Immature natural killer cell (primary cell): Measurements from ENCODE around the gene AKT1S1. TPM values are rescaled to one million over a fixed set of nuclear protein-coding genes. Genes with fewer than 3 reads are reported as not detected.
"Not testable (repeated sequence)": the region's sequence is repeated elsewhere in the genome, so short reads cannot be mapped to it uniquely, and the experiment has no call there.

Experiments
- DNase-seq, 3 donors: peaks; one replicate each; pipeline ENCODE4 v3.0.0; 2022; ENCODE audit warnings: mixed read lengths in 1 of 3
- H3K27ac Mint-ChIP-seq, 6 donors: one replicate each; pipeline ENCODE4 v1.8.0; 2020; ENCODE audit warnings: mixed read lengths in 6 of 6, mild to moderate bottlenecking in 5 of 6, inconsistent platforms in 4 of 6, moderate library complexity in 3 of 6
- H3K27me3 Mint-ChIP-seq, 3 donors: one replicate each; pipeline ENCODE4 v1.8.0; 2020 to 2021; ENCODE audit warnings: low read depth in 3 of 3, mild to moderate bottlenecking in 3 of 3, mixed read lengths in 3 of 3, moderate library complexity in 3 of 3, inconsistent platforms in 1 of 3
- H3K36me3 Mint-ChIP-seq, 3 donors: one replicate each; pipeline ENCODE4 v1.8.0; 2020; ENCODE audit warnings: mixed read lengths in 3 of 3, inconsistent platforms in 2 of 3, mild to moderate bottlenecking in 2 of 3
- H3K4me1 Mint-ChIP-seq, 2 donors: one replicate each; pipeline ENCODE4 v1.8.0; 2020; ENCODE audit warnings: inconsistent platforms in 2 of 2, mild to moderate bottlenecking in 2 of 2, mixed read lengths in 2 of 2, moderate library complexity in 1 of 2
- H3K4me3 Mint-ChIP-seq, 5 donors: one replicate each; pipeline ENCODE4 v1.8.0; 2020; ENCODE audit warnings: mild to moderate bottlenecking in 5 of 5, mixed read lengths in 5 of 5, inconsistent platforms in 3 of 5, moderate library complexity in 3 of 5
- H3K9me3 Mint-ChIP-seq, 6 donors: one replicate each; pipeline ENCODE4 v1.8.0; 2020; ENCODE audit warnings: mild to moderate bottlenecking in 6 of 6, mixed read lengths in 6 of 6, inconsistent platforms in 4 of 6, moderate library complexity in 3 of 6
- polyA plus RNA-seq, 3 donors: library from polyadenylated mRNA; unstranded; fragments of 300-500 nt; fragmentation: Illumina TruSeq; gene quantifications; one replicate each; pipeline ENCODE4 v1.2.3, GENCODE V29; 2021

Gene AKT1S1
- 1 to 10 TPM; 2.5 to 4.7 (median 3.3) TPM for polyA plus RNA-seq

DNA sequence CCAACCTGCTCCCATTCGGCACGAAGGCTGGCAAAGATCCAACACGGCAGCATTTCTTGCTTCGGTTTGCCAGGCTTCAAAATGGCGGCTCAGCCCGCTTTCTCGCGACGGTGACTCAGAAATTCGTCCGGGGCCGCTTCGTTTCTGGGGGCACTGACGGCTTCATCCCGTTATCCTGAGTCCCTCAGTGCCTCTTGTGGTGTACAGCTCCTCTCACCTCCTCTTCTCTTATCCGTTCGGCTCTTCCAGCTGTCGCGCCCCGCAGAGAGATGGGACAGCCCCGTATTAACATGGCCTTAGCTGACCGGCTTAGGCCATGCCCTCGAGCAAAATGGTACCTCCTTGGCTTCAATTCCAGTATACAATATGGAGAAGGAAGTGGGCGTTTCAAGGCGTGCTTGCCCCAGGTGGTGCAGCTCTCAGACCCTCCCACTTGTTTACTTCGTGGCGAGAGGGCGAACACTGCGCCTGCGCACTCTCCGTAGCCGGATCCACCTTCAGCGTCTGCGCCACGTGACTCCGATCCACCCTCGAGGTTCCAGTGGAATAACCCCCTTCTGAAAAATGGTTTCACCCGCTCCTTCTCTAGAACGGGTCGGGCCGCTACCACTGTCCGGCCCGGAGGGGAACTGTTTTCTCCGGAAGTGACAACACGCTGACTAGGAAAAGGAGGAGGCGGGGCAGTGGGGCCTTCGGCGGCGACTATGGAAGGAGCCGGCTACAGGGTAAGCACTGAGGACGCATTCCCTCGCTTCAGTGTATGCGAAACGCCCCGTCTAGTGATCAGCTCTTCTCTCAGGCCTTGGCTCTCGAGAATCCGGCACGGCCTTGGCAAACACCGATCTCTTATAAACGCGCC, at the start of gene AKT1S1, which contains the start of gene TBC1D17:
Gene AKT1S1 (minus strand): TSS at position 336 of the 859 bp plus-strand sequence. CDS start 4,060 bp downstream, outside the sequence.
Gene TBC1D17 (plus strand): TSS at position 683 of the 859 bp plus-strand sequence. CDS start 22 bp downstream, at position 705.
- Mint-ChIP-seq H3K36me3 (peaks cover 2 to 9% (median 5%) of the 10 kb centered on the region in 3 donors), H3K27me3 (peaks cover 2% of the 10 kb centered on the region in 3 donors), H3K4me1 (peaks cover 23 to 29% of the 10 kb centered on the region in 2 donors), H3K9me3 (no peaks in the 10 kb centered on the region), H3K27ac (no peak within 1 kb of the TSS), H3K4me3 (no peak within 1 kb of the TSS)
- DNase-seq = peak; percentile 99 to 100 (median 100)

DNA sequence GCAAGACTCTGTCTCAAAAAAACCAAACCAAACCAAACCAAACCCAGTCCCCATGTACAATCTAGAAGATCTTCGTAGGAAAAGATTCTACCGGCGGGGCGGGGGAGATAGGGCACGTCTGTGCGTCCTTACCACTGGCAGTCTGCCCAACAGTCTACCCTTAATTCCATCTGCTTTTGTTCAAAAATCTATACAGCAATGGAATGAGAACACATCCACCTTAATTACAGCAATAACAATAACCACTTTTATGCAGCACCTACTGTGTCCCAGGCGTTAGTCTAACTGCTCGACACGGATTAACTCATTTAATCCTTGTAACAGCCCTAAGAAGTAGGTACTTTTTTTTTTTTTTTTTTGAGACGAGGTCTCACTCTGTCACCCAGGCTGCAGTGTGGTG, 49.4 kb upstream of the AKT1S1 start:
- Mint-ChIP-seq H3K4me1 (peaks cover 49 to 60% of the 10 kb centered on the region in 2 donors), H3K4me3 (peak overlapping the region in 1 of 5 donors; percentile 8), H3K36me3 (peaks cover 0 to 4% (median 0%) of the 10 kb centered on the region in 3 donors), H3K27me3 (peaks cover 22 to 31% (median 28%) of the 10 kb centered on the region in 3 donors), H3K9me3 (peaks cover 0 to 2% (median 0%) of the 10 kb centered on the region in 6 donors), H3K27ac (peak overlapping the region in 1 of 6 donors; percentile 40)
- no peak for DNase-seq

DNA sequence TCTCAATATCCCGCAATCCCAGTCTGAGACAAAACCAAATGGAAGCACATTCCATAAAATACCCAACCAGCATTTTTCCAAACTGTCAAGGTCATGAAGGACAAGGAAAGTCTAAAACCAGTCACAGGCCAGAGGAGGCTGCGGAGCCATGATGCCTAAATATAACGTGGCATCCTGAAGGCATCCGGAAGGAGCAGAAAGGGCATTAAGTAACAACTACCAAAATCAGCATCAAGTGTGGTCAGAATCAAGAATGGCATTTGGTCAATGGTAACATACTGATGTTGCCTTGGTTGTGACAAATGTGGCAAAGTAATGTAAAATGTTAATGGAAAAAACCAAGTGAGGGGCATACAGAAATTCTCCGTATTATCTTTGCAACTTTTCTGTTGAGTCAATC, 48.3 kb upstream of the AKT1S1 start:
- Mint-ChIP-seq H3K9me3 (peaks cover 0 to 2% (median 0%) of the 10 kb centered on the region in 6 donors), H3K4me3 (no peak overlapping the region), H3K27me3 (peaks cover 19 to 29% (median 22%) of the 10 kb centered on the region in 3 donors), H3K27ac (no peak overlapping the region), H3K36me3 (peaks cover 0 to 6% (median 0%) of the 10 kb centered on the region in 3 donors), H3K4me1 (peaks cover 42 to 55% of the 10 kb centered on the region in 2 donors)
- DNase-seq = no peak

DNA sequence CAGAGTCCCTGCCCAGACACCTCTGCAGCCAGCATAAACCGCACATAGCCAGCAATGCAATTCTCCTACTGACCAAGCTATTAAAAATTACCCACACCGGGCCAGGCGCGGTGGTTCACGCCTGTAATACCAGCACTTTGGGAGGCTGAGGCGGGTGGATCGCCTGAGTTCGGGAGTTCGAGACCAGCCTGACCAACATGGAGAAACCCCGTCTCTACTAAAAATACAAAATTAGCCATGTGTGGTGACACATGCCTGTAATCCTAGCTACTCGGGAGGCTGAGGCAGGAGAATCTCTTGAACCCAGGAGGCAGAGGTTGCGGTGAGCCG, 47.7 kb upstream of the AKT1S1 start:
- H3K4me1 Mint-ChIP-seq = peaks cover 39 to 51% of the 10 kb centered on the region in 2 donors
- not testable (repeated sequence) for H3K27ac Mint-ChIP-seq, H3K4me3 Mint-ChIP-seq, H3K9me3 Mint-ChIP-seq, DNase-seq, H3K36me3 Mint-ChIP-seq
- peaks cover 16 to 22% (median 21%) of the 10 kb centered on the region in 3 donors for H3K27me3 Mint-ChIP-seq

DNA sequence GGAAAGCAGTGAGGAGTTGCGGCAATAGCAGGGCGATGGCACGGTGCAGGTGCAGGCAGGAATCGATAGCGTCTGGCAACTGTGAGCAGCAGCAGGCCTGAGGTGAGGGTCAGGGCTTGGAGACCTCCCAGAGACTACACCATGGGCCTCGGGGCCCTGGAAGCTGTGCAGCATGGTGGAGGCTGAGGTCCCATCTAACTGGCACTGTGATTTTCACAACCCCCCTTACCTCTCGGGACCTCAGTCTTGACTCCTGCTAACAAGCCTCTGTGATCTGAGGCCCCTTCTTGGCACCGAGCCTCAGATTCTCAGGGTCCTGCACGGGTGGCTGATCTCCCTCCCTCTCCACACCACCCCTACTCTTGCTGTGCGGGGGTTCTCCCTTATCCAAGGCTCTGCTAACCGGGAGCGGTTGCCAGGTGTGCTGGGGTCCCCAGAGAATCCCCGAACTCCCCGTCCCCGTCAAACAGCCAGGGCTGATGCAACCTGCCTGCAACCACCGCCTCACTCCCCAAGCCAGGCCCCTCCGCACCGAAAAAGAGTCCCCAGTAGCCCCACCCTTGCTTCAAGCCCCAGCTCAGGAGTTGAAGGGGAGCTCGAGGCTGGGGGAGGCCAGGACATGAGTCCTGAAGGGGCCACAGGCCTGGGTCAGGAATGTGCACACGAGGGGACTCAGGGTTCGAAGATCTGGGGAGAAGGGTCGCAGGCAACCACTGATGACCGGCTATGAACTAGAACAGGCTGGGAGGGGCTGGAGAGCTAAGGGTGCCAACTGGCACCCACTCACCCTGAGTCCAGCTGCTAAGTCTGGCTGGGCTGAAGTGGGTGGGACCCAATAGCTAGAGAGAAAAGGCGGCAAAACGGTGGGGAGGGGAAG, 47.1 kb upstream of the AKT1S1 start:
- Mint-ChIP-seq H3K4me1 (peaks cover 38 to 47% of the 10 kb centered on the region in 2 donors), H3K9me3 (no peaks in the 10 kb centered on the region), H3K27me3 (peaks cover 10 to 16% (median 15%) of the 10 kb centered on the region in 3 donors), H3K4me3 (no peak overlapping the region), H3K27ac (peak overlapping the region in 1 of 6 donors; percentile 26), H3K36me3 (peaks cover 0 to 9% (median 0%) of the 10 kb centered on the region in 3 donors)
- no peak for DNase-seq

DNA sequence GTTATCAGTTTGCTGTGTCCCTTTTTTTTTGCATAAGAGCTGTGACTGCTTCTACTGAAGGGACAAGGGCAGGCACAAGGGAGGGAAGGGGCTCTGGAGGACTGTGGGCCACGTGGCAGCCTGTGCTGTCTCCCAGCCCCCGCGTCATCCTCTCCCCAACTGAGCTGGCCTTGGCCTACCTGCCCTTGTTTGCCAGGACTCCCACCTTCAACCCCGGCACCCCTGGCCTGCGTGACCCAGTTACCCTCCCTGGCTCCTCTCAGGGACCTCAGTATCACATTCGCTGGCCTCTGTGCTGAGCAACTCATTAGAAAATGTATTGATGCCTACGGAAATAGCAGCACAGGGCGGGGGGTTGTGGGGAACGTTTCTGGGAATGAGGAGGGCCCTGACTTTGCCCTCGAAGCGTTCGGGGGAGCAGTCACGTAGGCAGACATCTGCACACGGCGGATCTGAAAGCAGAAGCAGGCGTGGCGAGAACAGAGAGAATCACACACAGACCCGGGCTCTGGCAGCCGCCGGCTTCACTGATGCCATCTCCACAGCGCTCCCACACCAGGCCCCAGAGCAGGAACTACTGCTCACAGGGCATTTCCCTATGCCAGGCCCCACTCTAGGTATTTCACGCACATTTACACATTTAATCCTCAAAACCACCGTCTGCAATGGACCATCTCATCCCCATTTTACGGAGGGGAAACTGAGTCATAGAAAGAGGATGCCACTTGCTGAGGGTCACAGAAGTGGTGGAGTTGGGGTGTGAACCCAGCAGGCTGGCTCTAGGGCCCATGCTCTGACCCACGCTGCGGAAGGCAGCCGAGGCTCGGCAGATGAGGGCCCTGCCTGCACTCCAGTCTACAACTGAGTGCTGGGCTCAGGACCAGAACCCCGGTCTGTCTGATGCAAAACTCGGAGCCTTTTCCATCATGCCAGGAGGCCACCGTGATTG, 46.2 kb upstream of the AKT1S1 start:
- DNase-seq = no peak
- Mint-ChIP-seq H3K4me3 (no peak overlapping the region), H3K27ac (peak overlapping the region in 1 of 6 donors; percentile 26)

DNA sequence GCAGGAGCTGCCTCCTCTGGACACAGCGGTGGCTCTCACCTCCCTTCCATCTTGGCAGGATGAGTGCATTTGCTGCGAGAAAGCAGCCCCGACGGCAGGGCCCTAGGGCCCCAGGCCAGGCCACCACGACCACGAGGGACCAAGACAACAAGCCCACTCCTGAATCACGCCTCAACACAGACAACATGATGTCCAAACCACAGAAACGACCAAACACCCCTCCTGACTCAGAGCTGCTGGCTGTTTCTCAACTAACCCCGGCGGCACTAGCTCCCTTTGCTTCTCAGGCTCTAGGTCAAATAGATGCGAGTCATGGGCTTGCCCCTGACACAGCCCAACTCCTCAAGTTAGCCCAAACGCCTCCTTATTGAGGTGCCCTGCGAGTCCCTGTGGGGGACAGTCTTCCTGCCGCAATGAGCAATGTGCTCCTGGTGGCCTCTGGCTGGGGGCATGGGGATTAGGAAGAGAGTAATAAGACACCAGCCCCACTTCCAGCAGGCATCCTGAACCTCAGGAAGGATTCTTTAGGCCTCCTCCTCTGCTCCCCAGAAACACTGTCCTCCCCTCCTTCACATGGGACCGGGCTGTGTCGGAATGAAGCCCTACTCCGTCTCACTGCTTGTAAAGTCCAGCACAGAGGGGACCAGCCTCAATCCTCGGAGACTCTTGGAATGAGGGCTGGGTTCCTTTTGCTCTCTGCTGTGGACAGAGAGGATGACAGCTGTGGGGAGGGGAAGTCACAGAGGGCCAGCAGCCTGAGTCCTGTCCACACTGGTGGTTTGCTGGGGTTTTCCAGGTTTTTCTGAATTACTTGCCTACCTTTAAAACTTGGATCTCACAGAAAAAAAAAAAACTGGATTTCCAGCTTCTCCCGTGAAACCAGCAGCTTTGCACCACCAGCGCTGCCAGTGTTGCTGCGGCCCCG, 45.0 kb upstream of the AKT1S1 start:
- H3K27me3 Mint-ChIP-seq = no peaks in the 10 kb centered on the region
- no peak overlapping the region for H3K4me3 Mint-ChIP-seq

More for the DNA sequence above, 46.2 kb upstream of the AKT1S1 start:
- H3K27me3 Mint-ChIP-seq = peaks cover 1 to 7% (median 6%) of the 10 kb centered on the region in 3 donors
- H3K36me3 Mint-ChIP-seq = peaks cover 0 to 9% (median 0%) of the 10 kb centered on the region in 3 donors
- H3K9me3 Mint-ChIP-seq = no peaks in the 10 kb centered on the region
- peaks cover 31 to 41% of the 10 kb centered on the region in 2 donors for H3K4me1 Mint-ChIP-seq

DNA sequence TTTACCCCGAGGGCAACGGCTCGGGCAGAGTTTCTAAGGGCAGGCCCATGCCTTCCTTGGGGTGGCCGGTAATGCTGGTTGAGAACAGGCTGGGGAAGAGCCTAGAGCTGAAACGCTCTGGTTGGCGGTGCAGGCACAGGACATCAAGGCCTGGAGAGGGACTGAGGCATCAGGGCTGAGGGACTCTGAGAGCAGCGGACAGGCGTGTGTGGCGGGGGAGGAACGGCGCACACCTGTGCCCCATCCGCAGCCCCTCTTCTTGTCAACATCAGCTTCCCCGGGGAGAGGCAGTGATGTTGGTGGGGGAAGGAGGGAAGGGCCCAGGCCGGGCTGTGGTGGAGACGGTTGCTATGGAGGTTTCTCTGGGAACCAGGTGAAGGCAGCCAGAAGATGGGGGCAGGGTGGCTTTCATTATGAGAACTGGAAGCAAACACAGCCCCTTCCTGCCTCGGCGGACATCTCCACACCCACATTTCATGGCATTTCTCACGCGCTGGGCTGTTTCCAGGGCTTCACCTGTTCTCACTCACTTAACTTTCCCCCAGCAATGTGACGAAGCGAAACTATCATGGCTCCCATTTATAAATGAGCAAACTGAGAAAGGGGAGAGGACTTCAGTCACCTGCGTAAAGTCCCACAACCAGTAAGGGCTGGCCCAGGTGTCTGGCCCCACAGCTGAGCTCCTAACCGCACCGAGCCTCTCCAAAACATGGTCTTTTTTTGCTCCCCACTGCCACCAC, 43.6 kb upstream of the AKT1S1 start:
- Mint-ChIP-seq H3K27ac (peak overlapping the region in 1 of 6 donors; percentile 43), H3K4me1 (peaks cover 18 to 29% of the 10 kb centered on the region in 2 donors), H3K9me3 (no peaks in the 10 kb centered on the region), H3K36me3 (peaks cover 0 to 12% (median 4%) of the 10 kb centered on the region in 3 donors), H3K27me3 (peaks cover 0 to 1% (median 0%) of the 10 kb centered on the region in 3 donors), H3K4me3 (no peak overlapping the region)
- no peak for DNase-seq

More for the DNA sequence above, 45.0 kb upstream of the AKT1S1 start:
- no peaks in the 10 kb centered on the region for H3K9me3 Mint-ChIP-seq
- no peak for DNase-seq
- H3K27ac Mint-ChIP-seq = no peak overlapping the region
- H3K36me3 Mint-ChIP-seq = peaks cover 0 to 9% (median 3%) of the 10 kb centered on the region in 3 donors
- H3K4me1 Mint-ChIP-seq = peaks cover 19 to 29% of the 10 kb centered on the region in 2 donors

DNA sequence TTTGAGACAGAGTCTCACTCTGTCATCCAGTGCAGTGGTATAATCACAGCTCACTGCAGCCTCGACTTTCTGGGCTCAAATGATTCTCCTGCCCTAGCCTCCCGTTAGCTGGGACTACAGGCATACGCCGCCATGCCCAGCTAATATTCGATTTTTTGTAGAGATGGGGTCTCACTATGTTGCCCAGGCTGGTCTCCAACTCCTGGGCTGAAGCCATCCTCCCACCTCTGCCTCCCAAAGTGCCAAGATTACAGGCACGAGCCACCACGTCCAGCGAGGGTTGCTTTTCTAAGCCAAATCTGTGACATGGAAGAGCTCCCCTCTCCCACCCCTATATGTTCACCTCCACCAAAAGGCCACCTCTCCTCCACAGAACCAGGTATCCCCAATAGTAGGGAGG, 40.9 kb upstream of the AKT1S1 start:
- H3K4me3 Mint-ChIP-seq = no peak overlapping the region
- peaks cover 0 to 1% (median 0%) of the 10 kb centered on the region in 3 donors for H3K27me3 Mint-ChIP-seq
- no peaks in the 10 kb centered on the region for H3K9me3 Mint-ChIP-seq
- H3K36me3 Mint-ChIP-seq = peaks cover 5 to 20% (median 10%) of the 10 kb centered on the region in 3 donors
- H3K4me1 Mint-ChIP-seq = peaks cover 19 to 21% of the 10 kb centered on the region in 2 donors
- peak overlapping the region in 1 of 6 donors; percentile 36 for H3K27ac Mint-ChIP-seq
- DNase-seq = no peak

DNA sequence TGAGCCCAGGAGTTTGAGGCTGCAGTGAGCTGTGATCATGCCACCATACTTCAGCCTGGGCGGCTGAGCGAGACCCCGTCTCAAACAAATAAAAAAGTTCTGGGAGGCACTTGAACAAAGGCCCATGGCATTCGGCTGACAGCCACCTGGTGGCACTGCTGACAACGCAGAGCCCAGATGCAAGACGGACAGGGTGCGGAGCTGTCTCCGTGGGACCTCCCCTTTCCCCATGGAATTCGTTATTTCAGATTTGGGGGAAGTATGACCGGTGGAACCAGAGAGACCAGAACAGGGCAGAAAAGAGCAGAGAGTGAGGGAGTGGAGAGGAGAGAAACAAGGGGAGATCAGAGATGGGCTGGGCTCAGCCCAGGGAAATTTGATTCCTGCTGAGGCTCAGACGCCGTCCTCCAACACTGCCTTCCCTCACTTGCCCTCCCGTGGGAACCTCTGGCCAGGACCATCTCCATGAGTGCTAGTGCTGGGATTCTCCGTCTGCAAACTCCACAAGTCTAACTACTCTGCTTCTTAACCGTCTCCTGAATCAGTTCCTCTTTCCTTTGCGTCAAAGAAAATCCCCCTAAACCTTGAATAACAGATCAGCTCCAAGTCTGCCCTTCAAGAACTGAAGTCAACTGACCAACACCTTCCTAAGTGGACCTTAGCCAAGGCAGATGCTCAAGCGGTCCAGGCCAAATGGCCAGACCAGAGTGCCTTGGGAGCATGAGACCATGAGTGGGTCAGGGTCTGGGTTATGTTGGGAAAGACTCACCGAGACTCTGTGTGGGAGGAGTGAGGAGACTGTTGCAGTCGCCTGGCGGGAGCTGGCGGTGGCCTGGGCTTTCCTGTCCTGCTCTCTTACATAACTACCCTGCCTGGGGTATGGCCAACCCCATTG, 39.9 kb upstream of the AKT1S1 start:
- Mint-ChIP-seq H3K4me1 (peaks cover 17 to 21% of the 10 kb centered on the region in 2 donors), H3K27me3 (peaks cover 0 to 1% (median 0%) of the 10 kb centered on the region in 3 donors), H3K36me3 (peaks cover 8 to 20% (median 10%) of the 10 kb centered on the region in 3 donors), H3K9me3 (no peaks in the 10 kb centered on the region), H3K27ac (no peak overlapping the region), H3K4me3 (no peak overlapping the region)
- no peak for DNase-seq
